HG02571 (cell line): ENCODE data around the gene CMTR2.

Experiments
- ATAC-seq: cut with Tn5 transposase; IDR thresholded peaks from one replicate; pipeline ENCODE4 v1.9.1; 2021; ENCODE audit warnings: mild to moderate bottlenecking, moderate library complexity; ENCODE audit not compliant: unreplicated experiment

CMTR2 gene

DNA sequence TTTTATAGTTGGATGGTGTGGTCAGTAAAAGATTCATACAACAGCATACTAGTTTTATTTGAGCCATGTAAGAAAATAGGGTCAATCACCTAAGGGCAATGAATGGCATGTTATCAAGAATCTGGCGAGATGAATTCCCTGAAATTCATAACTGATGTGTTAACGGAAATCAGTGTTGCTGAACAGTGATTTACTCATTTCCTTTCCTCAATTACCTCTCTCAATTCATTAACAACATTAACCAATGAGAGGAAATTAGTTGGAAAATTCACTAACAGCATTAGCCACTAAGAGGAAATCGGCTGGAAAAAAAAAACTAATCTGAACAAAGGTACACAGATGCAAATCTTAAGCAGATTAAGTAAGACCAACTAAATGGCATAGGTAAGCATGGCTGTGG is 6.3 kb downstream of the CMTR2 start:
- ATAC-seq = no peak

DNA sequence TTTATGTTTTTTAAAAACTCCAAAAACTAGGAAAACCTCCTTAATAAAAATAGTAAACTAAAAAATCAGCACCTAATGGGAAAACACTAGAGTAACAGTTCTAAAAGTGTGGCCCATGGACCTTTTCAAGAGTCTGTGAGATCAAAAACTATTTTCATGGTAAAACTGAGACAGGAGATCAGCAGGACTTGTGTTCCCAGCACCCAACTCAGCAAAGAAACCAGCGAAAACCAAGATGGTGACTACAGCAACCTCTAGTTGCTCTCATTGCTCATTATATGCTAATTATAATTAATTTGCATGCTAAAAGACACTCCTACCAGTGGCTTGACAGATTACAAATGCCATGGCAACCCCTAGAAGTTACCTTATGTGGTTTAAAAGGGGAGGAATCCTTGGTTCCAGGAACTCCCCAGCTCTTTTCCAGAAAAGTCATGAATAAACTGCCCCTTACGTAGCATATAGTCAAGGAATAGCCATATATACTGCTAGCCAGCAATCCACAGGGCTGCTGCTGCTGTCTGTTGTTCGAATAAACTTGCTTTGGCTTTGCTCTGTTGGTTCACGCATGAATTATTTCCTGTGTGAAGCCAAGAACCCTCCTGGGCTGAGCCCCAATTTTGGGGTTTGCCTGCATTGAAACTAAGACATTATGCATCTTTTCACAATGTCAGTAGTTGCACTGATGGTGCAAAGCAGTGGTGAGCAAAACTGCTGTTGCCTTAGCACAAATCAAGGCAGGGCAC is 12.4 kb downstream of the CMTR2 start:
- no peak for ATAC-seq

DNA sequence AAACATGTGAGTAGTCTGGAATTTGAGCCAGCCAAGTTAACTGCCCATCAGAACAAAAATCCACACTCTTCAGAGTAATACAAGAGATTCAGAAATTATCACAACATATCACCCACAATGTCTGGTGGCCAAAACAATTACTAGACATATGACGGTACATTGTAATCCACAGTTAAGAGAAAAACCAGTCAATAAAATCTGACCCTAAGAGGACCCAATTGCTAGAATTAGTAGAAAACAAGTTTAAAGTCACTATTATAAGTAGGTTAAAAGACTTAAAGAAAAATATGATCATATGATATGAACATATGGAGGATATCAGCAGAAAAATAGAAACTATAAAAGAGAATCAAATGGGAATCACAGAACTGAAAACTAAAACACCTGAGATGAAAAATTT is 15.8 kb downstream of the CMTR2 start:
- ATAC-seq = no peak

DNA sequence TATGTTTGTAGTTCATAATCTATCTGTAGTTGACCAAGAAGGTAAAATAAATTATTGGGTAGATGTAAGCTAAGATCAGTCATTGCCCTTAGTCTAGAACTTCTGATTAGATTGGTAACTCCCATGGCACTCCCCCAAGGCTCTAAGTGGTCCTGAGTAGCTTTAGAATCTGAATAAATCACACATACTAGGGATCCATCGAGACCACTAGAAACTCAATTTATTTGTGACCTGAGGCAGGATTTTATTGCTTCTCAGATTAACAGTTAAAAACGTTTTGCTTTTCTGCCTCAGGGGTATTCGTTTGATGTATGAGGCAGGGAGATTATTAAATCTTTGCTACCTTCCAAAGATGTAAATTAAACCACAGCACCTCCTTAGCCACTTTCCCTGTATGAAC is 24.9 kb downstream of the CMTR2 start:
- ATAC-seq = no peak

DNA sequence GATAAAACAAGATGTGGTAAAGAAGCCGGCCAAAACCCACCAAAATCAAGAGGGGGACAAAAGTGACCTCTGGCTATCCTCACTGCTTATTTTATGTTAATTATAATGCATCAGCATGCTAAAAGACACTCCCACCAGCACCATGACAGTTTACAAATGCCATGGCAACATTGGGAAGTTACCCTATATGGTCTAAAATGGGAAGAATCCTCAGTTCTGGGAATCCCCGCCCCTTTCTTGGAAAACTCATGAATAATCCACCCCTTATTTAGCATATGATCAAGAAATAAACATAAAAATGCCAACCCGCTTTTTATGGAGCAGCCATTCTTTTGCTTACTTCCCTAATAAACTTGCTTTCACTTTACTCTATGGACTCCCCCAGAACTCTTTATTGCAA is 25.6 kb downstream of the CMTR2 start:
- ATAC-seq = no peak

DNA sequence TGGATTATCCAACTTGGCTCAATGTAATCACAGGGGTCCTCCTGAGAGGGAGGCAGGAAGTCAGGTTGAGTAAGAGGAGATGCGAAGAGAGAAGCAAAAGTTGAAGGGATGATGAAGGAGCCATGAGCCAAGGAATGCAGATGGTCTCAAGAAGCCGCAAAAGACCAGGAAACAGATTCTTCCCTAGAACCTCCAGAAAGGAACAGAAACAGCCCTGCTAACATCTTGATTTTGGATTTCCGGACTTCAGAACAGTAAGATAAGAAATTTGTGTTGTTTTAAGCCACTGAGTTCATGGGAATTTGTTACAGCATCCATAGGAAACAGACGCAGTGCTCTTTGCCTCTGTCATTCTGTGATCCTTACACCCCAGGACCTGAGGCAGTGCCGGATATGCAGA is 26.8 kb downstream of the CMTR2 start:
- ATAC-seq = no peak

DNA sequence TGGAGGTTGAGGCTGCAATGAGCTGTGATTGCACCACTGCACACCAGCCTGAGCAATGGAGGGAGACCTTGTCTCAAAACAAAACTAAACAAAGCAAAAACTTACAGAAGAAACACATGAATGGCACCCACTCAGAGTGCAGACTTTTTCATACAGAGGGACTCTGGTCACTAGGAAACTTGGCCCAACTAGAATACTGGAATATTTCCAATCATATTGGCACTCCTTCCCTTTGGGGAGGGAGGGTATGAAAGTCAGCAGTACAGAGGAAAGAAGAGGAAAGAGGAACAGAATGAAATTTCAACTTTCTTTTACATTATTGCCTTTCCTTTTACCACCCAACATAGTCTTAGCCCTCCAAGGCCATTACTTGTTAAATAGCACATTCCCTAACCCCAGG is 28.2 kb downstream of the CMTR2 start:
- no peak for ATAC-seq

DNA sequence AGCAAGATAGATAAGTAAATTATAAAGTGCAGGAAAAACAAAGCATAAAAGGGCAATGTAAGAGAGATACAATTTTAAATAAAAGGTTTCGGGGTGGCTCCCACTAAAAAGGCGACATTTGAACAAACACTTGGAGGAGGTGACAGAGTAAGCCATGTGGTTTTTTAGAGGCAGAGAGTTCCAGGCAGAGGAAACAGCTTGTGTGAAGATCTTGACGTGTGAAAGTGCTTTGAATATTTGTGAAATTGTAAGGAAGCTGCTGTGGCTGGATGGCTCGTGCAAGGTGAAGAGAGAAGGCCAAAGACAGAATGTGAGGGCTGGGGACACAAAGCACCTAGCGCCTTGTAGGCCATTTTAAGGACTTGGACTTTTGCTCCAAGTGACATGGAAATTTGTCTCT is 30.1 kb downstream of the CMTR2 start:
- ATAC-seq = no peak

DNA sequence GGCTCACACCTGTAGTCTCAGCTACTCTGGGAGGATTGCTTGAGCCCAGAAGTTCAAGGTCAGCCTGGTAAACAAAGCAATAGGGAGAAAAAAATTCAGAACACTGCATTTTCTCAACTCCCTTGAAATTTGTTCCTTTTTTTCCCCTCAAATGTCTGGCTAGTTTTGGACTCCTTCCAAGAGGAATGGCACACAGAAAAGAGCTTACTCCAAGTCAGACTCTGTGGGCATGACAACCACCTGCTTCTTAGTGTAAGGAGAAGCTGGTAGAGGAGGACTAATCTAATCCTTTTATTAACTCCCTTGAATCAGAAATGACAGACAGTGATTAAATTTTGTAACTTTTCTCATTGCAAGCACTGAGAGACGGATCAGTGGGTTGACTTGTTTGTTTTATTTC is 30.8 kb downstream of the CMTR2 start:
- no peak for ATAC-seq

DNA sequence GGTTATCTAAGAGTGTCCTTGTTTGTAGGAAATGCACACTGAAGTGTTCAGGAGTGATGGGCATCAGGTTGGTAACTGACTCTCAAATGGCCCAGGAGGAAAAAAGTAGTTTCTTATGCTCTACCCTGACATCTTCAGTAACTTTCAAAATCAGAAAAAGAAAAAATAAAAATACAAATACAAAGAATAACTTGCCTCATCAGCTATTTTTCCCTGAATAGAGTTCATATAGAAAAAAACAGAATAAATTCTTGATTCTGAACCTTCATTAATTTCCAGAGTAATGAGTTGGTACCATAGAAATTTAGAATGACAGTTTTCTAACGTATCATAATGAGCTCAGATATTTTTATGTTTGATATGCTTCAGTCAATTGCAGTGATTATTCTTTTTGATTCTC is 31.4 kb downstream of the CMTR2 start:
- ATAC-seq = no peak

DNA sequence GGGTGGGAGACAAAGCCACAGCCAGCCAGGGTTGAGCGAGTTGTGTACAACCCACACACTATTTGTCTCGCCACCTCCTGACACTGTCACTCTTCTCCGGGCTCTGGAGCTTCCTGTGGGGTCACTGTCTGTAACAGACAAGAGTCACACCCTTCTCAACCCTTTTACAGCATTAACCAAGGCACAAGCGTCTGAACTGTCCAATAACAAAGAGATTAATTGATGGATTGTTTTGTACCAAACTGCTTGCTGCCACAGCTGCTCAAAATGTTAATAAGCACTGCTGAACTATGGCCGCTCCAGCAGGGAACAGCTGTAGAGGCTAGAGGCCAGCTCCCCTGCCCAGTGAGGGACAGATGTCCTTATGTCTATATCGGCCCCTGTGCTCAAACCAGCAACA is 33.5 kb downstream of the CMTR2 start:
- ATAC-seq = no peak

DNA sequence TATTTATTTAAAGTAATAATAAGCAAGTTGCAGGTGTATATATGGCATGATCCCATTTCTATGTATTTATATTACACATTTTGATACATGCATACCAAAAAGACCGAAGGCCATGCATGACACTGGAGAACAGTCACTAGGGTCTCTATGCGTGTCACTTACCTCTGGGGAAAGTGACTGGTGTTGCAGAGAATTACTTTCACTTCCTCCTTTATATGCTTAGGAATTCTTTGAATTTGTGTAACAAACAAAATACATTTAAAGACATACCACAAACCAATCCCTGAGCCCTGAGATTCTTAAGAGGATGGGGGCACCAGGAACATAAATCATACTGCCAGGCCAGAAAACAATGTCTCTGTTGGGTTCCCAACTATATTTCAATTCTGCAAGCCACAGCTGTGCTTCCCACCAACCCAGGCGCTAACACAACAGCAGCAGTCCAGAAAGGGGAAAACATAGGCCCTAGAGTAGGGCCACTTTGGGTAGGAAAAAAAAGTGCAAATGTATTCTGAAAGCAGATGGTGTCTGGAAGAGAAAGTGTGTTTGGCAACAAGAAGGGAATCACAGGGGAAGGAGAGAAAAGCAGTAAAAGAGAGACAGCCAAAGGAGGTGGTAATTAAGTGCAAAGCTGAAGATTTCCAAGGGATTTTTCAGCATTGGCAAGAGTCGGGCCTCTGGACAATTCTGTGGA is 34.2 kb downstream of the CMTR2 start:
- no peak for ATAC-seq

DNA sequence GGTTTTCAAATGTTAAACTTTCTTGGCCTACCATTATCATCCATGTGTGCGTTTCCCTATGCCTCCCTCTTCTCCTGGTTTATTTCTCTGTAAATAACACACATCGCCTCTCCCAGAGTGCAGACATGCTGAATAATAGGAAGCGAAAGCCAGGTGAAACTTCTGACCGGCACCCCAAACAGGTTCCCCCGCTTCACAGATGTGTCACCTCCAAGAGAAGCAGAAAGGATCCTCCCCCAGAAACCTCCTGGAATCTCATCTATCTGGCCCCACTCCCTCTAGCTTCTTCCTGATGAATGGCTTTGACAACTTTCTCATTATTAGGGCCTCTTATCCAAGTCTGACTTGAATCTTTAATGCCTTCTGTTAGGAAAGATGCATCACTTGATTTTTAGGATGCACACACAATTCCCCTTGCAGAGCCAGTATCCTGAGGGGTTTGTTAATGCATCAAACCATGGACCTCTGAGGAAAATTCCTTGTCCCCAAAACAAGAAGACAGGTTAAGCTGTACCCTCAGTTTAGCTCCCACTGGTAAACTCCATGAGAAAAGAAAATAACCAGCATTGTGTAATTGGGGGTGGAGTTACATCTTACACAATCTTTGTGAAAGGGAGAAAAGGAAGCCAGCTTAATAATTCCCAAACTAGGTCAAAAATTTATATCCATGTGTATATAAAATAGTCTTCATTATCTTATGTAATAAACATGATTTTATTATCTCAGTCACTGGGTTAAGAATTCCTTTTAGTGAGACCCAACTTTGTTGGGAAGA is 38.6 kb downstream of the CMTR2 start:
- no peak for ATAC-seq

DNA sequence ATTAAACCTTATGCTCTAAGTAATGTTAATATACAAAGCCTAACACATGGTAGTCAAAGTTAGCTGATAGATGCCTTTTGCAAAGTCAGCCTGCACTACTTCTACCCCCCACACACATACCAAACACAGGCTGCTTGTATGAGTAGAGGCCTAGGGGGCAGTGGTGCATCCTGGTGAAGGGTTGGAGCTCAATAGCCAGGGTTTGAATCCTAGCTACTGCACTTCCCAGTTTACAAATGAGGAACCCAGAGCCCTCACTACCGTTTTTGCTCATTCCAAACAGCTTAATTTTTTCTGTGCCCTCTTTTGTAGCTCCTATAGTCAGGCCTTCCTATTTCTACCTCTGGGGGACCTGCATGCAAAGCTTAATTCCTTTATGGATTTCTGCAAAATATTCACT is 39.8 kb downstream of the CMTR2 start:
- ATAC-seq = no peak

DNA sequence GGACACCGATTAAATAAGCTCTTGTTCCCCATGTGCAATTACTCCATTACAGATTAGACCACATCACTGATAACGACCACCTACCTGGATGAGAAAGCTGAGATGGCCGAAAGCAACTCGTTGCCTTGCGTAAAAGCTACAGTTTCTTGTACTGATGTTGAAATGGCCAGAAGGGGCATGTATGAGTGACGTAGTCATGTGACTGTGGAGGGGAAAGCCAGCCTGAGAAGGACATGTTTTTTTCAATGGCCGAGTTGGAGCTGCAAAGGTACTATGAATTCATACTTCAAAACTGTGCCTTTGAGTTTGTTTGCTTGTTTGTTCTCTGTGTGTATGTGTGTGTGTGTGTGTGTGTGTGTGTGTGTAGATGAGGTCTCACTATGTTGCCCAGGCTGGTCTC is 41.7 kb downstream of the CMTR2 start:
- no peak for ATAC-seq

DNA sequence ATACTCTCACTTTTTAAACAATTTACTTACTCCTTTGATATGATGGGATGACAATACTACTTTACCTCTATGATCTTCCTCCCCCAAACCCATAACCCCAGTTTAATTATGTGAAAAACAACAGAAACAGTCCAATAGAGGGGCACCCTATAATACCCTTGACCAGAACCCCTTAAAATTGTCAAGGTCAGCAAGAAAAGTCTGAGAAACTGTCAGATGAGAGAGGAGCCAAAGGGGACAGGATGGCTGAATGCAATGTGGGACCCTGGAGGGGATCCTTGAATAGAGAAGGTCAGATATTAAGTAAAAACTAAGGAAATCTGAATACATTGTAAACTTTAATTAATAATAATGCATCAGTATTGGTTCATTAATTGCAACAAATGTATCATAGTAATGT is 42.9 kb downstream of the CMTR2 start:
- ATAC-seq = no peak

DNA sequence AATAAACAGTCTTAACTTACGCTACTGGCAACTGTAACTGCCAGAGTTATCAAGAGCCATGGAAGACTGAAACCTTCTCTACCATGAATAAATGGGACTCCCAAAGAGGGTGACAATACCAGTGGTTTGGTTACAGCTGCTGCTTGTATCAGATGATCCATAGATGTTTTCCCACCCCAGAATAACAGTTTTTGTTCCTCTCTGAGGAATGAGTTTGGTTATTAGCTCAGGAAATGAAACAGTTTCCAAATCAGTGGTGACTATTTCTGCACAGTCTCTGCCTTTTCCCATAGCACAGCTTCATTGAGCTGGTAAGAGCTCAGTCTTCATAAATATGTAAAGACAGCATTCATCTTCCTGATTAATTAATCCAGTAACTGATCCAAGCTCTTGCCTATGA is 44.7 kb downstream of the CMTR2 start:
- no peak for ATAC-seq

DNA sequence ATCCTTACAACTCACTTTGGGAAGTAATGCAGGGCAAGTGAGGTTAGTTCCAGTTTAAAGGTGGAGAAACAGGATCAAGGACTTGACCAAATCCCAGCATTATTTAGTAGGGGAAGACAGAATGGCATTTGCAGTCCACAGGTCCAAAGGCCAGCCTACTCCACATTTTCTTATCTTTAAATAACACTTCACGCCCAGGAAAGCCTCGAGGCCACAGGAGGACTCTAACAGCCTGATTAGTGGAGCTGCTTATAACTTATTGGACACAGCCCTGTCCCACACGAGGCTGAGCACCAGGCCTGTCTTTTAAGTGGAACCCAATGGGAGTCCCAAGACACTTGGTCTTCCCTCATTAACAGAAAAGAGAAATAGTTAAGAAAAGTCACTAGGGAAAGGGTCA is 46.6 kb downstream of the CMTR2 start:
- ATAC-seq = no peak

DNA sequence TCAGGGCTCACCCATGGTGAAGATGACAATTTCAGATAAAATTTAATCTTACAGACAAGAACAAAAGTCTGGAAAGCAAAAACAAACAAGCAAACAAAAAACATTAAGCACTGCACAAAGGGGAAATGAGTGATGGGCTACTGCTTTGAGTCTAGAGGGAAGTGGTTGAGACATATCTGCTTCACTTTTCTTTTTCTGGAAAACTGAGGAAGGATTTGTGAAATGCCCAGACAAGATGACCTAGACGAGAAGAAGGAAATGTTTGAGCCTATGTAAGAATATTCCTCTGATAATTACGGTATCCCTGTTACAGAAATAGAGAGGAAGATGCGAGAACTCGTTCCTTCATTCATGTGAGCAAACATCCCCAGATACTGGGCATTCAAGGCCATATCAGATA is 47.2 kb downstream of the CMTR2 start:
- no peak for ATAC-seq
